GM18873 (cell line): ENCODE data around the gene CTNND2.
"Not testable (repeated sequence)": the region's sequence is repeated elsewhere in the genome, so short reads cannot be mapped to it uniquely, and the experiment has no call there.

Experiments used
- ATAC-seq: cut with Tn5 transposase; IDR thresholded peaks from one replicate; pipeline ENCODE4 v1.9.1; 2021; ENCODE audit warnings: mild to moderate bottlenecking, moderate library complexity, moderate number of reproducible peaks; ENCODE audit not compliant: unreplicated experiment, low FRiP score

CTNND2 gene

GRCh38 chr5:11494340-11494739 lies 409.9 kb downstream of the CTNND2 start:
- ATAC-seq: no peak

GRCh38 chr5:11491404-11492075 lies 412.7 kb downstream of the CTNND2 start:
- ATAC-seq: no peak

- no peak for ATAC-seq
Observed at GRCh38 chr5:11483630-11484029, 420.6 kb downstream of the CTNND2 start.

- no peak for ATAC-seq
Observed at GRCh38 chr5:11482011-11482410, 422.2 kb downstream of the CTNND2 start.

GRCh38 chr5:11477786-11478185 lies 426.5 kb downstream of the CTNND2 start:
- no peak for ATAC-seq

GRCh38 chr5:11476866-11477265 lies 427.4 kb downstream of the CTNND2 start:
- ATAC-seq: no peak

- ATAC-seq: no peak
Observed at GRCh38 chr5:11468334-11469039, 435.8 kb downstream of the CTNND2 start.

- no peak for ATAC-seq
Observed at GRCh38 chr5:11467588-11467987, 436.7 kb downstream of the CTNND2 start.

- no peak for ATAC-seq
Observed at GRCh38 chr5:11459716-11460115, 444.5 kb downstream of the CTNND2 start.

GRCh38 chr5:11455505-11455904 lies 448.7 kb downstream of the CTNND2 start:
- ATAC-seq: no peak

GRCh38 chr5:11452852-11453251 lies 451.4 kb downstream of the CTNND2 start:
- ATAC-seq: no peak

GRCh38 chr5:11449966-11450365 lies 454.3 kb downstream of the CTNND2 start:
- no peak for ATAC-seq

- ATAC-seq: no peak
Observed at GRCh38 chr5:11449217-11449616, 455.0 kb downstream of the CTNND2 start.

- no peak for ATAC-seq
Observed at GRCh38 chr5:11443831-11444230, 460.4 kb downstream of the CTNND2 start.

- no peak for ATAC-seq
Observed at GRCh38 chr5:11432116-11432515, 472.1 kb downstream of the CTNND2 start.

GRCh38 chr5:11429254-11429653 lies 475.0 kb downstream of the CTNND2 start:
- no peak for ATAC-seq

GRCh38 chr5:11427569-11427968 lies 476.7 kb downstream of the CTNND2 start:
- ATAC-seq: no peak

- no peak for ATAC-seq
Observed at GRCh38 chr5:11426442-11426841, 477.8 kb downstream of the CTNND2 start.

- no peak for ATAC-seq
Observed at GRCh38 chr5:11422342-11422741, 481.9 kb downstream of the CTNND2 start.

- ATAC-seq: no peak
Observed at GRCh38 chr5:11420969-11421368, 483.3 kb downstream of the CTNND2 start.

- ATAC-seq: no peak
Observed at GRCh38 chr5:11415751-11416150, 488.5 kb downstream of the CTNND2 start.

GRCh38 chr5:11414732-11415131 lies 489.5 kb downstream of the CTNND2 start:
- ATAC-seq: not testable (repeated sequence)
